ENCODE data around the gene IMPA2. TPM values are rescaled to one million over a fixed set of nuclear protein-coding genes. Genes with fewer than 3 reads are reported as not detected.

Gene IMPA2
- total and polyA plus RNA-seq, 2 of the 13 experiments (the other 11 are each of a cell fraction or from before 2014, with no cell fraction given) = 37.8 to 71.8 TPM

- 0 out of 2 replicates have a peak, but pooled peaks have one; percentile 53 for TF ChIP-seq RNF219 (CRISPR knock-in tag; IDR thresholded peaks at IDR 0.05)
- peak; percentile 59 for TF ChIP-seq HNRNPLL (IDR thresholded peaks at IDR 0.05; ENCODE audit: low read depth, low read length, poor library complexity, severe bottlenecking)
- TF ChIP-seq MYPOP (CRISPR knock-in tag; IDR thresholded peaks at IDR 0.05) = peak; percentile 69; the same call in 1 of the 2 replicates
- peak; percentile 100 for TF ChIP-seq ZBED4 (CRISPR knock-in tag; IDR thresholded peaks at IDR 0.05; ENCODE audit: borderline replicate concordance)
- TF ChIP-seq RAD21 (CRISPR knock-in tag; IDR thresholded peaks at IDR 0.05) = peak; percentile 99
- 0 out of 2 replicates have a peak, but pooled peaks have one; percentile 54 for TF ChIP-seq BRCA1 (CRISPR knock-in tag; IDR thresholded peaks at IDR 0.05)
- TF ChIP-seq ARID4A (CRISPR knock-in tag; IDR thresholded peaks at IDR 0.05; ENCODE audit: borderline replicate concordance) = peak; percentile 70; the same call in 1 of the 2 replicates
- no peak for TF ChIP-seq ZSCAN20 (CRISPR knock-in tag; IDR thresholded peaks at IDR 0.05; ENCODE audit: borderline replicate concordance)
- peak; percentile 53; the same call in 1 of the 2 replicates for TF ChIP-seq CSRNP1 (CRISPR knock-in tag; IDR thresholded peaks at IDR 0.05)
- peak; percentile 70 for TF ChIP-seq GMEB1 (CRISPR knock-in tag; IDR thresholded peaks at IDR 0.05; ENCODE audit: borderline replicate concordance)
- no peak for TF ChIP-seq KLF9 (CRISPR knock-in tag; IDR thresholded peaks at IDR 0.05; ENCODE audit: low read depth)
Measured at GRCh38 chr18:12038639-12039539, 57.6 kb downstream of the IMPA2 start (continued).

All from HepG2 (cell line).